GM10266 (cell line): ENCODE data around the gene CSMD2.

Source experiments
- DNase-seq: peaks from one replicate; pipeline ENCODE4 v3.0.0; 2012; ENCODE audit errors: extremely low spot score
- CTCF ChIP-seq: IDR thresholded peaks from 2 replicates; pipeline ENCODE4 v1.5.1; 2012; ENCODE audit warnings: mild to moderate bottlenecking, low read depth; ENCODE audit not compliant: control insufficient read depth, insufficient read depth; ENCODE audit errors: missing control alignments

Gene CSMD2

GRCh38 chr1:33561576-33561975 lies 603.5 kb downstream of the CSMD2 start:
- DNase-seq: no peak
- no peak for TF ChIP-seq CTCF

- no peak for TF ChIP-seq CTCF
- no peak for DNase-seq
These were observed 604.4 kb downstream of the CSMD2 start for GRCh38 chr1:33560680-33561079.

GRCh38 chr1:33548721-33549120 lies 616.3 kb downstream of the CSMD2 start:
- no peak for DNase-seq
- TF ChIP-seq CTCF: no peak

- no peak for DNase-seq
- TF ChIP-seq CTCF: no peak
These were observed 616.7 kb downstream of the CSMD2 start for GRCh38 chr1:33548319-33548718.

GRCh38 chr1:33547576-33547975 lies 617.5 kb downstream of the CSMD2 start:
- no peak for DNase-seq
- TF ChIP-seq CTCF: no peak

GRCh38 chr1:33541966-33542365 lies 623.1 kb downstream of the CSMD2 start:
- no peak for DNase-seq
- no peak for TF ChIP-seq CTCF

GRCh38 chr1:33537885-33538284 lies 627.1 kb downstream of the CSMD2 start:
- no peak for DNase-seq
- TF ChIP-seq CTCF: no peak

- no peak for DNase-seq
These were observed 629.7 kb downstream of the CSMD2 start for GRCh38 chr1:33535334-33535733.

More at GRCh38 chr1:33535334-33535733, 629.7 kb downstream of the CSMD2 start:
- TF ChIP-seq CTCF: no peak
